Astrocyte of the cerebellum (primary cell): ENCODE results near the gene SYNE2.

Experiments used
- DNase-seq: peaks from one replicate; pipeline ENCODE4 v3.0.0-alpha.2; 2011; ENCODE audit warnings: low read depth
- H3K4me3 ChIP-seq: 2 replicates; pipeline ENCODE4 v1.5.1; 2011; ENCODE audit warnings: mild to moderate bottlenecking, low read depth, low read length, moderate library complexity
- in situ Hi-C: cut with HindIII; loops from 2 replicates; pipeline ENCODE4 v1.10.0; 2017; ENCODE audit warnings: low sequenced_read_pairs
- TF ChIP-seq, protein P1 (sequence below): IDR thresholded peaks from 2 replicates; pipeline ENCODE4 v1.5.1; 2012; ENCODE audit warnings: low read length, low read depth, moderate library complexity, mild to moderate bottlenecking; ENCODE audit errors: missing control alignments

Gene SYNE2

DNA sequence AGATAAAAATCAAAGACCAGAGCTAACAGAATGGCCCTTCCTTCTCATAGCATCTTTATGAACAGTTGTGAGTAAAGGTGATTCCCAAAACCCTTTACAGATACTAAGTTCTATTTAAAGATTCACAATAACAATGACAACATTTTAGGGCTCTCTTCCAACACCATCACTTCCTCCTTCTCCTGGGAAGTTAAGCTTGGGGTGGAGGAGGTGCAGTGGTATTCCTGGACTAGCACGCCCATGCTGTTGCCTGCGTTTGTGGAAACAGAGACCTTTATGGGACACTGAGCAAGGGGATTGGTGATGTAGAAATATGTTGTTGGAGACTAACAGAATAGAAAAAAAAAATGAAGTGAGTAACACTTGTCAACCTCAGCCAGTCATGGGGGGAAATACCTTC is 22.5 kb downstream of the SYNE2 start:
- no peak overlapping the region for H3K4me3 ChIP-seq
- DNase-seq = no peak
- TF ChIP-seq, protein P1, sequence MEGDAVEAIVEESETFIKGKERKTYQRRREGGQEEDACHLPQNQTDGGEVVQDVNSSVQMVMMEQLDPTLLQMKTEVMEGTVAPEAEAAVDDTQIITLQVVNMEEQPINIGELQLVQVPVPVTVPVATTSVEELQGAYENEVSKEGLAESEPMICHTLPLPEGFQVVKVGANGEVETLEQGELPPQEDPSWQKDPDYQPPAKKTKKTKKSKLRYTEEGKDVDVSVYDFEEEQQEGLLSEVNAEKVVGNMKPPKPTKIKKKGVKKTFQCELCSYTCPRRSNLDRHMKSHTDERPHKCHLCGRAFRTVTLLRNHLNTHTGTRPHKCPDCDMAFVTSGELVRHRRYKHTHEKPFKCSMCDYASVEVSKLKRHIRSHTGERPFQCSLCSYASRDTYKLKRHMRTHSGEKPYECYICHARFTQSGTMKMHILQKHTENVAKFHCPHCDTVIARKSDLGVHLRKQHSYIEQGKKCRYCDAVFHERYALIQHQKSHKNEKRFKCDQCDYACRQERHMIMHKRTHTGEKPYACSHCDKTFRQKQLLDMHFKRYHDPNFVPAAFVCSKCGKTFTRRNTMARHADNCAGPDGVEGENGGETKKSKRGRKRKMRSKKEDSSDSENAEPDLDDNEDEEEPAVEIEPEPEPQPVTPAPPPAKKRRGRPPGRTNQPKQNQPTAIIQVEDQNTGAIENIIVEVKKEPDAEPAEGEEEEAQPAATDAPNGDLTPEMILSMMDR = no peak
- in situ Hi-C loops = no loop called here

DNA sequence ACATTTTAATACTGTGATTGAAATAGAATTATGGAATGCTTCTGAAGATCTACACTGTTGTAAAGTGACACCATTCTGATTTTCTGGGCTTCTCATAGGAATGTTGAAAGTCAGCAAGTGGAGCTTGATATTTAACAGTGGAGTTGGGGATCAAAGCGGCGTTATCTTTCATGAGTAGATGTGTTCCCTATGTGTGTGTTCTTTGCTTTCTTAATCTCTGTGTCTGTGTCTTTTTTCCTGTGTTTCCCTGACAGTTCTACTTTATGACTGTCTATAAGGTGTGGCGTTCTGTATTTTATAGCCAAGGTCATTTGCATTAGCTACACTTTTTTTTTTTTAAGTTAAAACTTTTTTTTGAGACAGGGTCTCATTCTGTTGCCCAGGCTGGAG is 24.7 kb downstream of the SYNE2 start:
- in situ Hi-C loops = no loop called here
- H3K4me3 ChIP-seq = no peak overlapping the region

DNA sequence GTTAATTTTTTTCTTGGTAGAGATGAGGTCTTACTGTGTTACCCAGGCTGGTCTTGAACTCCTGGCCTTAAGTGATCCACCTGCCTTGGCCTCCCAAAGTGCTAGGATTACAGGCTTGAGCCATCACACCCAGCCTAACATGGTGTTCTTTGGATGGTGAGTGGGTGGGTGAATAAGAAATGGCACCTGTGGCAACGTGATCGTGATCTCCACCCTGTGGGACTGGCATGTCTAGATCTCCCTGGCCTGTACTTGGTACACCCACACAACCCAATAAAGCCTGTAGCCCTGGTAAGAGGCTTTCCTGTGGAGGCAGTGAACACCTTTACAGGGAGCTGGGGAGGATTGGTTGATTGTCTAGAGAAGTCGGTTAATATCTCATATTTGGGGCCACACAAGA is 25.2 kb downstream of the SYNE2 start:
- in situ Hi-C loops = no loop called here
- no peak for DNase-seq
- TF ChIP-seq, protein P1 = no peak

More for the DNA sequence above, 24.7 kb downstream of the SYNE2 start:
- DNase-seq = no peak
- TF ChIP-seq, protein P1 = no peak

DNA sequence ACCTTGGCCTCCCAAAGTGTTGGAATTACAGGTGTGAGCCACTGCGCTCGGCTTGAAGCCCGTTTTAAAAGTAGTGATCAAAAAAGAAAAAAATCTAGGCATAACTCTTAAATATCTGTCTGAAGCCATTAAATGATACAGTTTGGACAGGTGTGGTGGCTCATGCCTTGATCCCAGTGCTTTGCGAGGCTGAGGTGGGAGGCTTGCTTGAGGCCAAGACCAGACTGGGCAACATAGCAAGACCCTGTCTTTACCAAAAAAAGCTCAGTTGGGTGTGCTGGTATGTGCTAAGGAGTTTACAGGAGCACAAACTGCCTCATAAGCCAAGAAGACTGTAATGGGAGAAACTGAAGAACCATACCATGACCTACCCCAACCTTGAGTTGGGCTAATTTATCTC is 26.0 kb downstream of the SYNE2 start:
- TF ChIP-seq, protein P1 = no peak
- in situ Hi-C loops = no loop called here
- no peak overlapping the region for H3K4me3 ChIP-seq
- DNase-seq = no peak

More for the DNA sequence above, 25.2 kb downstream of the SYNE2 start:
- no peak overlapping the region for H3K4me3 ChIP-seq

DNA sequence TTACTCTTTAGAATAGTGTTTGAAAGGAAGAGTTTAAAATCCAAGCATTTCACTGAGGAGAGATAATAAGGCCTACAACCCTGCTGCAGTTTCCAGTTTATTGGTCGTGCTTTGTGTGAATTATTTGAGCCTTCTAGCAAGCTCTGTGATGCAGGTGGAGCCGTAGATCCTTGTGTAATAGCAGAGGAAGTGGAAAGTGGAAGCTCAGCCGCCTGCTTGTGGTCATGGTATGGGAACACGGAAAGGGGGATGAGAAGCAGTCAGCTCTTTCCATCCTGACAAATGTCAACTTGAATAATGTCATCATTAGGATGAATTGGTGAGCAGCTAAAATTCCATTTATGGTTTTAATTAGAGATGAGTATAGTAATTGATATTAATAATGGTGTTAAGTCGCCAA is 29.1 kb downstream of the SYNE2 start:
- in situ Hi-C loops = no loop called here
- H3K4me3 ChIP-seq = no peak overlapping the region
- no peak for DNase-seq
- TF ChIP-seq, protein P1 = no peak

DNA sequence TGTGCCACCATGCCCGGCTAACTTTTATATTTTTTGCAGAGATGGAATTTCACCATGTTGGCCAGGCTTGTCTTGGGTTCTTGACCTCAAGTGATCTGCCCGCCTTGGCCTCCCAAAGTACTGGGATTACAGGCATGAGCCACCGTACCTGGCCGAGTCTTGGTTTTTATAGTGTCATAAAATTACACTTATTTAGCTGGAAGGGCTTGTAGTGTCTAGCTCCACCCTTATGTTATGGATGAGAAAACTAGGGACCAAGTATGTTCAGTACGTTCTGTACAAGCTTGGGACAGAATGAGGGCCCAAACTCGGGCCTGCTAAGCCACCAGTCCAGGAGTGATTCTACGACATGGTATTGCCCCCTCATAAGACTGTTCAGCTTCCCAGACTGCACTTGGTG is 35.1 kb downstream of the SYNE2 start:
- no peak overlapping the region for H3K4me3 ChIP-seq
- in situ Hi-C loops = no loop called here
- TF ChIP-seq, protein P1 = no peak
- no peak for DNase-seq

DNA sequence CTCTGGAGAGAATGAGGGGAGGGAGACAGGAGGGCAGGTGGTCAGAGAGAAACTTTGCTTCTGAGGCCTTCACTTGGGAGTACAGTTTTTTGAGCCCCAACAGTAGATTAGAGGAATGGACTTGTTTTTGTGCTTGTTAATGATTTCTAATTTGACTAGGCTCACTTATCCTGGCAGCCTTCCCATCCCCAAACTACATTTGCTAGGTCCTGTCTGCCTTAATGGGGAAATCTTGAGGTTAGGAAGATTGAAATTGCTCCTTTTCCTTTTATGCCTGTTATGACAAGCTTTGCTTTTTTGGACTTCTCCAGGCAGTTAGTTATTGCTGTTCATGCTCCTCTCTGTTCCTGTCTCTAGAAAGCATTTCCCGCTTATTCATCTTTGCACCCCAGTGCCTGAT is 37.7 kb downstream of the SYNE2 start:
- in situ Hi-C loops = no loop called here
- no peak for DNase-seq
- H3K4me3 ChIP-seq = no peak overlapping the region
- TF ChIP-seq, protein P1 = no peak
